NCI-H2081 (cell line): Measurements from ENCODE around the gene TXNDC5.

Experiments
- DNase-seq, 2 experiments: peaks; one replicate each; lab custom pipeline; 2025; lab: John Stamatoyannopoulos, UW

The TXNDC5 gene

DNA sequence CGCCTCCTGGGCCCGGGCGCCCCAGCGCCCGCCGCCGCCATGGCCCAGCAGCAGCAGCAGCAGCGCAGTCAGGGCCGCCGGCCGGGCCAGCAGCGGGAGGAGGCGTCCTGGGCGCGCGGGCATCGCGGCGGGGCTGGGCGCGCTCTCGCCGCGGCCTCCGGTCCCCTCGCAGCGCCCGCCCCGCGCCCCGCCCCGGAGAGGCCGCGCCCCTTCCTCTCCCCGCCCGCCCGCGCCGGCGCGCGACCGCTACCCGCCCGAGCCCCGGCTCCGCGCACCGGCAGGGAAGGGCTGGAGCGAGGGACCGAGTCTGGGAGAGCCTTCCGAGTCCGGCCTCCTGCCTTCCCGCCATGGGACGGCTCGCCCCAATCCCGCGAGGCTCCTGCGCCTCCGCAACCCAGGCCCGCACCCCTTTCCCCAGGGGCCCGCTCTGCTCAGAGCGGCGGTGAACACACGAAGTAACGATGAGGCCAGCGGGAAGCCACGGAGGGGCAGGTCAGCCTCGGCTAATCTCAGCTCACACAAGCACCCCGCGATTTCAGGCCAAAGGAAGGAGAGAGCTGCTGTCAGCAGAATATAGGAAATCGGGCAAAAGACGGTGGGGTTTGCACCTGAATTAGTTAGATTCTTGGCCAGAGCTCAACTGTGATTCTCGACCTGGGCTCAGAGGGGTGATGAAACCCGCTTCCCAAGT lies at the start of gene TXNDC5:
TSS of gene TXNDC5 (minus strand) at position 135 of the 691 bp plus-strand sequence. CDS start at position 123, 12 bp downstream.
- peak; percentile 78 to 83 for DNase-seq

DNA sequence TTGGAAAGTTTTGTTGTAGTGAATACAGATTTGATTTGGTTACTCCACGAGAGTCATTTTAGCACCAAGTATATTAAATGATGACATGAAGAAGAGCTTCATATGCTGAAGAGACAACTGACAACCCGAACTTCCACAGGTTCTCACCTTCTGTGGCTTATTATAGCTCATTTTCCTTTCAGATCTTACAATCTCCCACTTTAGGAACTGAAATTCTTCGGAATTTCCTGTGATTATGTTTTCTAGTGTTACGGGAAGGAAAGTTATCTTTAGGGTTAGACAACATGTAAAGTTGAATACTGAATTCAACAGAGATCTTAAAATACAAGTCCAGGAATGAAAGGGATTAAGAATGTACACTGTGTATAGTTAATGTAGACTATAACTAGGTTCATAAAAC lies 49.6 kb upstream of the TXNDC5 start:
- DNase-seq = no peak

DNA sequence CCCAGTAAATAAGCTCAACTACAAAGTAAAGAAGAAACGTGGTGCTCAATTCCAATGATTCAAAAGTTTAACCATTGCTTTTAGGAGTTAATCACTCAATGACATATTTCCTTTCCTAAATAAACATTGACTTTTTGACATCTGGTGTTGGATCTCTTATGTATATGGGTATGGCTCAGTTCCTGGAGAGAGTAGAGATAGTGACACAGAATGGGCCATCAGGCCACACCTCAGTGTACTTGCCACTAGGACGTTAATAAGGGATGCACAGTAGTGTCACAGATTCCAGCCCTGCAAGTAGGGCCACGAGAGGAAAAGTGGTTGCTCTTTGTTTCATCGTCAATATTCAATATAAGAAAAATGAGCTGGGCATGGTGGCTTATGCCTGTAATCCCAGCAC lies 48.9 kb upstream of the TXNDC5 start:
- no peak for DNase-seq

DNA sequence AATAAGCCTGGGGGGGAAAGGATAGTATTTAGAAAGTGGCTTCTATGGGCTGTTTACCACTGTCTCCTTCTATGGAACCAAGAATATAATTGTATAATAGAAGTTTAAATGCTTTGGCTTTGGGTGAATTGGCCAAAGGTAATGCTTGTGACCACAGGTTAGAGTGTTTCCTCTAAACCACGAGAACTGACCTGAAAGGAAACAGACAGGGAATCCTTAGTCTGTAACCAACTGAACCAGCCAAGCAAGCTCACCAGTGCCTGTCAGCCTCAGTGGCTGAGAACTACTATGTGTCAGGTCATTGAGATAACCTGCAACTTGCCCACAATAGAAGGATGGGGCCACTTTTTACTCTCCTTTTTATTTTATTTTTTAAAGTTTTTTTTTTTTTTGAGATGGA lies 47.9 kb upstream of the TXNDC5 start:
- DNase-seq = no peak

DNA sequence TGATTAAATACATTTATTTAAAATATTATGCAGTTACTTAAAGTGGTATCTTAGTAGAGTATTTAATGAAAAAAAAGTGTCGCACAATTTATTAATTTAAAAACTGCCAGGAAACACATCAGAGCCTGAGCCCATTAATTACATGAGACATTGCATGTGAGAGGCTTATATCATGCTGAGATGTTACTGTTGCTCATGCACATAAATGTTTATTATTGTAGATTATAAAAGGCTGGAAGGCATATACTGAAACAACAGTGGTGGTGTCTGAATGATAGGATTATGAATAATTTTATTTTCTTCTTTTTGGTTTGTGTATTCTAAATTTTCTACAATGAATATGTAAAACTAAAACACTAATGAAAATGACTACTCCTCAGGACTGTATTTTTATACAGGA lies 45.7 kb upstream of the TXNDC5 start:
- no peak for DNase-seq

DNA sequence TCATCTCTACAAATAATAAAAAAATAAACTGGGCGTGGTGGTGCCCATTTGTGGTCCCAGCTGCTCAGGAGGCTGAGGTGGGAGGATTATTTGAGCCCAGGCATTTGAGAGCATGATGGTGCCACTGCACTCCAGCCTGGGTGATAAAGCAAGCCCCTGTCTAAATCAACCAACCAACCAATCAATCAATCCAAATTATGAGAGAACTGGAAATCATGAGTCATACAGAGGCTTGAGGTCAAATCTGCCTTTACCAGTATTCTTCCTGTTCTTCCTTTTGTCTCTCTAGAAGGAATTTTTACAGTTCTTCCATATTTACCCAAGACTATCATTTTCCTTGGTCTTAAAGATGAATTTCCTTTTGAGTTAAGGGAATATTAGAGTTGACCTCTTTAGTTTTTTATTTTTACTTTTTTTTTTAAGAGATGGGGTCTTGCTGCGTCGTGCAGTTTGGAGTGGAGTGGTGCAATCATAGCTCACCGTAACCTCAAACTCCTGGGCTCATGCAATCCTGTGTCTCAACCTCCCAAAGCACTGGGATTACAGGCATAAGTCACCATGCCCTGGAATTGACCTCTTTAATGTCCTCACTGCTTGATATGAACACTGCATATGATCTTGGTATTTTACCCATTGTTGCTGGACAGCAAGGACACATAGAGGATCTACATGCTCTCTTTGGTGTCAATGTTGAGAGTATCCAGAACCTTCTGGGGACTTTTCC lies 44.1 kb upstream of the TXNDC5 start:
- DNase-seq = no peak

DNA sequence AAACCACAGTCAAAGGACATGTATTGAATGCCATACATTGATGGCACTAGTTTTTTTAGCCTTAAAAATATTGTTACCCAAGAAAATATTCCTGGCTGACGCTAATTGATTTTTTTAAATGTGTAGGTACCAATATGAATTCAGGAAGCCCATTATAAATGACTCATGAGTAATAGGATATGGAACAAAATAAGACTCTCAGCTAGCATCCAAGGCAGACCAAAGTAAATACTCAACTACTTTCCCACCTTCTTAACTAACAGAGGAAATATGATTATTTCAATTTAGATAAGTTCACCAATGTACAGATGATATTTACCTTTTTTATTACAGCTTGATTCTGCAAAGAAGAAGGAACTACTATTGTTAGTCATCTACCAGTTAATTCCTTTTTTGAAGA lies 43.2 kb upstream of the TXNDC5 start:
- DNase-seq = no peak

DNA sequence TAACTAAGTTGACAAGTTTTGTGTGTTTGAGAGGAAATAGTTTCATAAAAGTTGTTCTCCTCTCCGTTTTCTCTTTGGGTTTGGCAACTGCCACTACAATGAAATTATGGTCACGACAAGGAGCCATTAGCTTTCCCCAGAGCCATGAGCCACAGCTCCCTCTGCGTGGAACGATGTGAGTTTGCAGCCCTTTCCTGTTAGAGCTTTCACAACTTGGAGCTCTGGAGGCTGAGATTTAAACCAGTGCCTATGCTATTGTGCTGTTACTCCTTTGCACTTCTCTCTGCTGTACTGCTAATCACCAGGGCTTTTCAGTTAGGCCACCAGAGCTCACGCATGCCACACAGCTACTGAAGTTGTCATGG lies 29.3 kb upstream of the TXNDC5 start:
- DNase-seq = no peak

DNA sequence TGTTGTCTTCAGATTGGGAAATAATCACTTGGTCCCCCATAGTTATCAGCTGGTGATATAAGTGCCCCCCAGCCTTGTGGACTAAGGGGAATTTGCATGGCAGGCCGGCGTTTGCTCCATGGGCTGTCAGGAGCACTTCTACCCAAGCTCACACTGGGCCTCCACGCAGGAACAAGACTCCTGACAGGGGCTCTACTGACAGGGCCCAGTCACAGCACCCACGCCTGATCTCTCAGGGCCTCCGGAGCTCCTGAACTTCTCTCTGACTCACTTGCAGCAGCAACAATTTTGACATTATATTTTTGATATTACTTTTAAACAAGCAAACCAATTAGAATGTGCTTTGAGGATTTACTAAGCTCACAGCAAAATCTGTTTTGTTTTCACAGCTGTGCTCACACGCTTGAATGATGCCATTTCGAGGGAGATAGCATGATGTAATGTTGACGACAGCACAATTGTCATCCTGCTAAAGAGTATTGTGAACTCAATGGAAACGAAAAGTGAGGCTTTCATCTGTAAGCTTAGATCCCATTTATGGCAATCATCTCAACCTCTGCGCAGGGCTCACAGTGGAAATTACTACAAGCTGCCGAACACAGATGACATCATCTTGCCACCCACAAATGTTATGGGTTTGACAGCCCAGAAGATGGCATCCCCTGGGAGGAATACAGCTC lies 28.7 kb upstream of the TXNDC5 start:
- peak in 1 of 2 experiments; percentile 29 for DNase-seq

DNA sequence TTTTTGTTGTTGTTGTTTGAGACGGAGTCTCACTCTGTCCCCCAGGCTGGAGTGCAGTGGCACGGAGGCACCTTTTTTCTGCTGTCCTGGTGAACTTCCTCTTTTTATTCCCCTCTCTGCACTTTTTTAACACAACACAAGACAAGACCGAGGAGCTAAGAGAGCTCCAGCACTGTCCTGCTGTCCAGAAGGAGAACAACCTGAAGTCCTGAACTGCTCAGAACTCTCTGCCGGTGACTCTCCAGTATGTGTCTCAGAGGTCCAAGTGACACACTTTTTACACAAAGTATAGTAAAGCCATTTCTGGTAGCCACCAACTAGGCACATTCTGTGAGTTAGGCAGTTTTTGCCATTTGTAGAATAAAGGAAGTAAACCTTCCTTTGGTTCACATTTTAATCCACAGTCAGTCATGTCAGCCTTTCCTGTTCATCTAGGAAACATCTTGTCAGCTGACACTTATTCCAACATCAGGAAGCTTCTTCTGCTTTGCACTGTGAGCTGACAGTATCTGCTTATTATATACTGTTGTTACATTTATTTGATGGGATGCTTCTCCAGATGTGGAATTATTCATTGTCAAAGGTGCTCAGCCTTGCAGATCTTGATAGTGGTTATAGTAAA lies 28.1 kb upstream of the TXNDC5 start:
- no peak for DNase-seq

DNA sequence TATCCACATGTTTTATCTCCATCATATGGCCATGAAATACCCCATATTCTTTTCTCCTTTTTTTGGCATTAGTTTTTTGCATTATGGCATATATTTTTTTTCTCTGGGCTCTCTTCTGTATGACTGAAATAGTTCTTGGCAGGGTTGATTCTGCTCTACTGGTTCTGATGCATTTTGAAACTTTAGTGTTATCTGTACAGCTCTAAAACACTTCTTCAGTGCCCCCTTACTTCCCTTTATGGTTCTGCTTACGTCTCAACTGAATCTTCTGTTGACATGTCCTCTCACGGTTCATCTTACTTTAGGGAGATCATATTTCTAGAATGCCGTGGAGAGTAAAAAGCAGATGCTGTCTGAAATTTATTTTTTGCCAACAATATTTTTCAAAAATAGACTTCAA lies 23.2 kb upstream of the TXNDC5 start:
- DNase-seq = no peak

DNA sequence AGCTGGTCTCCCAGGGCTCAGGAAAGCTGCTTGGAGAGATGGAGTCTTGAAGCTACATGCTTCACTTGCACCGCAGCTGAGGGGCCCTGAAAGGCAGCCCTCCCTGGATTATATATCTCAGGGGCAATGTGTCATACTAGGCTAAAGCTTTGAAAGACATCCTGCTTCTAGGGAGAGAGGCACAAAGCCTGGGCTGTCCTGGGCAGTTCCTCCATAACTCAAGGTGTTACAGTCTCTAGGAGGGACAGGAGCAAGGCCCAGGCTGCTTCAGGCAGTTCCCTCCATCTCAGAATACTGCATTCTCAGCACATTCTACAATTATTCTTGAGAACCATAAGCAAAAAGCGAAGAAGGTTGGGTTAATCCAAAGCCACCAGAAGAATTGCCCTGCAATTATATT lies 22.0 kb upstream of the TXNDC5 start:
- no peak for DNase-seq

DNA sequence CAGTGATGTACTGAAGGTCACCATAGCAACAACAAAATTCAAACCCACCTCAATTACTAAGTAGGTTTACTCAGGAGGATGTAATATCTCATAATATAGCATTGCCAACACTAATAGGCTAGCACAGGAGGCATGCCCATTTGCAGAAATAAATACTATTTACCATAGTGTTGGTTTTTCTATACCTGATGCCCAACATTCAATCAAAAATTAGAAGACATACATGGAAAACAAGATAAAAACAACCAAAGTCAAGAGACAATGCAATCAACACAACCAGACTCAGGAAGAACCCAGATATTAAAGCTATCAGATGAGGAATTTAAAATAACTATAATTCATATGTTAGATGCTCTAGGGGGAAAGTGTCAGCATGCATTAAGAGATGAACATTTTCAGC lies 14.3 kb upstream of the TXNDC5 start:
- no peak for DNase-seq

DNA sequence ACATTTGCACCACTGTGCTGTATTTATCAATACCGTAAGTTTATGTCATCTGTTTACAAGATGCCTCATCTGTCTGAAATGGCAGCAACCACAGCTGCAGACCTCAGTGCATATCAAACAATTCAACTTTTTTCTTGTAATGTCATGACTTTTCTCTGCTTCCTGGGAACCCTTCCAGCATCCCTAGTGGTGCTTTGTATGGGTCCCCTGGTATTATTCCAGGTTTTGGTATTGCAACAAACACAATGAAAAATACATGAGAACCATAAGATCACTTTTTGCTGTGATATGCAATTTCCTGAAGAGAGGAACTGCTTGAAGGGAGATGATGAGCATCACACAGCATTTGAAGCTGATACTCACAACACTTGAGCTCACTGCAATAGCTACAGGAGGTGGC lies 12.0 kb upstream of the TXNDC5 start:
- DNase-seq = no peak

DNA sequence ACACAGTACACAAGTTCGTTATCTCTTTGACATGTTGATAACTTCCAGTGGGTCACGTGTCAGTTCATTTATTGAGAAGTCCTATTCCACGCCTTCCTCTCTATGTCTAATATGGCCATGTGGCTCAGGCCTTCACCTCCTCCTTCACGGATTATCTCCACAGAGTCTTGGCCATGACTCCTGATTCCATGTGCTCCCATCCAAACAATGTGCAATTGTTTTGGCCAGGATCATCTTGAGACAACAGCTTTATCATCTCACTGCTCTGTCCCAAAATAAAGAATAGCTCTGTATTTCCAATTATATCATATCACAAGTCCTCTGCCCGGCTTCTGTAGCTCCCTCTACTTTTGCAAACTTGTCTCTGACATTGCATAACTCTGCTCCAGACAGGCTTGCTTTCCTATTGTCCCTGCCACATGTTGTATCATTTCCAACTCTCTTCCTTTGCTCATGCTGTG lies 11.1 kb upstream of the TXNDC5 start:
- no peak for DNase-seq

DNA sequence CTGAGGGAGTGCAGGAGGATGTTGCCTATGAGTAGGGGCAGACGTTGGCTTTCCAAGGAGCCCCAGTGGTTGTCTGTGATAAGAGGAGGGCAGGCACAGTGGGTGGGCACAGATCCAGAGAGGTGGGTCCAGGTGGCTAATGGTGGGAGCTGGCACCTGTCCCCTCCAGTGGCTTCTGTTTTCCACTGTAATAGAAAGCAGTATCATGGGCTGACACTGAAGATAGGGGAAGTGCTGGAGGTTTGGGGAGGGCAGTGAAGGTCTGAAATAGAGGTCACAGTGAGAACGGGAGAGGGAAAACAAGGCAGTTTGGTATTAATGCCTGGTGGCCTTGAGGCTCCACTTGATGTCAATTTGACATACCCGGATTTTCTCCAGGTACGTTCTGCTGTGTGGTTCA lies 10.5 kb upstream of the TXNDC5 start:
- DNase-seq = no peak

DNA sequence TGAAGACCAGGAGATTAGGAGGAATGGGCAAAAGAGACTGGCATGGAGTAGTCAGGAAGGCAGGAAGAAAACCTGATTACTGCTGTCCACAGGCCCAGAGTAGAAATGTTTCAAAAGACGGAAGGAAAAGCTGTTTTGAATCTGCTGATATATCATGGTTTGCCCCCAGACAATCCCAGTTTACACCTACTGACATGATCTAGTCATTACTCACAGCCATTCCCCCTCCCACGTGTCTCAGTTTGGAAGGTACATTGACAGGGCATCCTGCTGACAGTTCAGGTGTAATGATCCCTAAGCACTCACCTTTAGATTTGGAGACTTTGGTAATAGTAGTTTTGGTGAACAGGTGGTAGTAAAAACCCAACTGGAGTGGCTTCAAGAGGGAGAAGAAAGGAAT lies 9.8 kb upstream of the TXNDC5 start:
- no peak for DNase-seq

DNA sequence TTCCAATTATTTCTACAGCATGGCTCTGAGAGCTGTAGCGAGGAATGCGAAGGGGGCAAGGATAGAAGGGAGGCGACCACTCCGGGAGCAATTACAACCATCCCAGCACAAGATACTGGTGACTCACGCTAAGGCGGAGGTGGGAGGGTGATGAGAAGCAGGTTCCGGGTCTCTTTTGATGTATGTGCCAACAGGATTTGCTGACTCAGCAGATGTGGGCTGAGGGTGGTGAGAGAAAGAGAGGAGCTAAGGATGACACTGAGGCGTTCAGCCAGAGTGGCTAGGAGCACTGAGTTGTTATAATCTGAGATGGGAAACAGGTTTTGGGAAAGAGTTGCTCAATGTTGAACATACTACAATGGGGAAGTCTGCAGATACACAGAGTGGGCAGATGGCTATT lies 9.3 kb upstream of the TXNDC5 start:
- DNase-seq = no peak

DNA sequence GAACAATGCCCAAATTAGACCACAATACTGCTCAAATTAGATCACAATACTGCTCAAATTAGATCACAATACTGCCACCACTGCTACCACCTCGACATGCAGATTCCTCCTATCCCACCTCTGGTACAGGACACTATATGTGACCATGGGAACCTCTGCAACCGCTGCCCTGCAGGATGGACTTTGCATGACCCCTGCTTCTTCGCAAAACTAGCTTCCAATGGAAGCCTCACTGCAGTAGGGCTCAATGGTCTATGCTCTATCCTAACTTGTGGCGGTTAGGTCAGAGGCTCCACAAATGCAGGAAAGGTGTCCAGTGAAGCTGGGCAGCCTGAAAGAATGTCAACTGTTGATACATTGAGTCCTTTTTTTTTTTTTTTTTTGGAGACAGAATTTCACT lies 7.8 kb upstream of the TXNDC5 start:
- DNase-seq = no peak

DNA sequence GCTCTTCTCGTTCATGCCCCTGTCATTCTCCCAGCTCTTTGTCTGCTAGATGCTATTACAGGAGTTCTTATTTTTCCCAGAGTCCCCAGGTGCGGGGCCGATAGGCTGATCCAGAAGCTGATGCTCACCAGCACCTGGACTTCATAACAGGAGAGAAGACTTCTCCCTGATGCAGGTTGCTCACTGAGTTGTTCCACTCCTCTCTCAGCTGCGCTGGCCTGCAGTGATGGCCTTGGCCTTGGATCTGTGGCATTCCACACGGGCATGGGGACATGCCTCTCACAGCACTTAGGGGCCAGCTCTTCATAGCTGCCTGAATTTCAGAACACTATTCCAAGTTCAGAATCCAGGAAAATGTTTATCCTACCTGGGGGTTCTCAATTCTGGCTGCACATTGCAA lies 7.1 kb upstream of the TXNDC5 start:
- no peak for DNase-seq

DNA sequence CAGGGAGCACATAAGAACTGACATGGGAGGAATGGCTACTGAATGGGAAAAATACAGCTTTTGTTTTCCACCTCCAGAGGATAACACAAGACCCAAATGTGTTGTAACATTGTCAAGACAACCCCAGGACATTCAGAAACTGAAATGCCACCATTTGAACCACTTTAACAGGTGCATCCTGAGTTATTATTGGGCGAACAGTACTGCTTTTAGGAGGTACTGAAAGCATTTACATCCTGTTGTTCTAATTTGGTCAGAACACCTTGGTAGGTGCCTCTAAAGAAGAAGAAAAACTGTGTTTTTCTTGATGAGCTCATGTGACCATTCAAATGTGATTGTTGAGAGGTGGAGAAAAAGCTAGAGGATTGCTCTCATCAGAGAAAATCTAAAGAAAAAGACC lies 6.4 kb upstream of the TXNDC5 start:
- DNase-seq = no peak

DNA sequence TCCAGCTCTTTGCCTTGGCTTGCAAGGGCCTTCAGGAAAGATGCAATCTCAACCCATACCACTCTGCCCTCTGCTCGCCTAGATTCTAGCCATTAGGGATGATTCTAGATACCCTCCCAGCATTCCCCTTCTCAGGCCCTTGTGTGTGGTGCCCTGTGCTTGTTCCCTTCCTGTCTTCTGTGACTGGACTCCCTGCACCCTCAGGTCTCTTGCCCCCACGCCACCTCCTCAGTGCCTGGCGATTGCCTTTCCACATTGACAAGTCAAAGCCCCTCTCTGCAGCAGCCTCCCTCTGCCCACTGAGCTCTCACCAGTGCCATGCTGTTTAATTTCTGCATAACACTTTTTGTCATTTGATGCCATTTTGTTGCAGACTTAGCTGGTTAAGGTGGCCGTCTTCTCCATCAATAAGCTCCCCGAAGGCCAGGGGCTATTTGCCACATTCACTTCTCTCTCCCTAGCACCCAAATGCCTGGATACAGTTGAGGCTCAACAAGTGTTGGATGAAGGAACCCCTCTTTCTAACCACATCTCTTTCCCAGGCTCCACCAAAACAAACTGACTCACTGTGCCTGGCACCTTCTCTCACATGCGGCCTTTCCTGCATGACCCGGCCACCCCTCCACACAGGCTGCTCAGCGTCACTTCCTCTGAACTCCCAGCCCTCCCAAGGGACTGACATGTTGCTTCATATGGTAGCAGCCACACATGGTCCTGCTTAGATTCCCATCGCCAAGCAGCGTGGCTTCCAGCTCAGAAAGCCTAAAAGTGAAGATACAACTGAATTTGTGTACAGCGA lies 4.6 kb upstream of the TXNDC5 start:
- DNase-seq = no peak
